Measurements from ENCODE around the gene PRB3. TPM values are rescaled to one million over a fixed set of nuclear protein-coding genes. Genes with fewer than 3 reads are reported as not detected.

PRB3 gene
- not detected for total RNA-seq

- no peaks in the 10 kb centered on the region for H3K27me3 ChIP-seq
- H3K36me3 ChIP-seq, result no peaks in the 10 kb centered on the region
- DNase-seq (ENCODE audit: low spot score in 2 of 2), result no peak
- H3K9me3 ChIP-seq, result no peaks in the 10 kb centered on the region
- H3K27ac ChIP-seq, result no peak within 1 kb of the TSS
- H3K4me1 ChIP-seq, result no peaks in the 10 kb centered on the region
- no peak for TF ChIP-seq POLR2A (IDR thresholded peaks at IDR 0.05)
- TF ChIP-seq POLR2AphosphoS5 (IDR thresholded peaks at IDR 0.05), result no peak
- intact Hi-C loops (cut with DNase I; ENCODE audit: low total_unique reads), result no loop called here
- H3K4me3 ChIP-seq, result no peak within 1 kb of the TSS
These were observed at the start of gene PRB3 for GRCh38 chr12:11269607-11270006. Gene PRB3 (minus strand): TSS chr12:11269707. CDS start chr12:11269669, 38 bp downstream.

GRCh38 chr12:11310336-11310735, 40.8 kb upstream of the PRB3 start, which contains the start of gene PRB4:
Gene PRB4 (minus strand): TSS chr12:11310436. CDS start chr12:11310398, 38 bp downstream.
- H3K27me3 ChIP-seq, result no peaks in the 10 kb centered on the region
- intact Hi-C loops (cut with DNase I; ENCODE audit: low total_unique reads), result no loop called here

GRCh38 chr12:11307143-11307542, 37.6 kb upstream of the PRB3 start:
- Histone ChIP-seq H3K36me3 (no peaks in the 10 kb centered on the region), H3K4me3 (no peak overlapping the region), H3K9me3 (peaks cover 0 to 3% of the 10 kb centered on the region in 2 donors), H3K4me1 (no peaks in the 10 kb centered on the region), H3K27ac (no peak overlapping the region), H3K27me3 (no peaks in the 10 kb centered on the region)
- intact Hi-C loops (cut with DNase I; ENCODE audit: low total_unique reads), result no loop called here
- TF ChIP-seq CTCF (IDR thresholded peaks at IDR 0.05), result no peak
- TF ChIP-seq POLR2AphosphoS5 (IDR thresholded peaks at IDR 0.05), result no peak
- TF ChIP-seq POLR2A (IDR thresholded peaks at IDR 0.05), result no peak
- DNase-seq (ENCODE audit: low spot score in 2 of 2), result no peak

More at GRCh38 chr12:11310336-11310735, 40.8 kb upstream of the PRB3 start, which contains the start of gene PRB4:
- no peak for DNase-seq (ENCODE audit: low spot score in 2 of 2)
- H3K27ac ChIP-seq, result no peak within 1 kb of the TSS
- H3K4me1 ChIP-seq, result no peaks in the 10 kb centered on the region
- peaks cover 0 to 3% of the 10 kb centered on the region in 2 donors for H3K9me3 ChIP-seq
- TF ChIP-seq POLR2A (IDR thresholded peaks at IDR 0.05), result no peak
- TF ChIP-seq CTCF (IDR thresholded peaks at IDR 0.05), result no peak
- TF ChIP-seq POLR2AphosphoS5 (IDR thresholded peaks at IDR 0.05), result no peak
- no peaks in the 10 kb centered on the region for H3K36me3 ChIP-seq
- no peak within 1 kb of the TSS for H3K4me3 ChIP-seq

- Histone ChIP-seq H3K27ac (no peak overlapping the region), H3K4me1 (no peaks in the 10 kb centered on the region), H3K9me3 (no peaks in the 10 kb centered on the region), H3K4me3 (no peak overlapping the region), H3K36me3 (no peaks in the 10 kb centered on the region), H3K27me3 (no peaks in the 10 kb centered on the region)
- TF ChIP-seq POLR2AphosphoS5 (IDR thresholded peaks at IDR 0.05) (no peak), POLR2A (IDR thresholded peaks at IDR 0.05) (no peak), CTCF (IDR thresholded peaks at IDR 0.05) (no peak)
- intact Hi-C loops (cut with DNase I; ENCODE audit: low total_unique reads), result no loop called here
- DNase-seq (ENCODE audit: low spot score in 2 of 2), result no peak
These were observed 3.9 kb upstream of the PRB3 start for GRCh38 chr12:11273449-11273848.

GRCh38 chr12:11264501-11264900, 5.0 kb downstream of the PRB3 start:
- Histone ChIP-seq H3K4me1 (no peaks in the 10 kb centered on the region), H3K4me3 (no peak overlapping the region), H3K9me3 (peaks cover 11 to 13% of the 10 kb centered on the region in 2 donors), H3K27ac (no peak overlapping the region), H3K36me3 (no peaks in the 10 kb centered on the region), H3K27me3 (no peaks in the 10 kb centered on the region)
- DNase-seq (ENCODE audit: low spot score in 2 of 2), result no peak
- TF ChIP-seq CTCF (IDR thresholded peaks at IDR 0.05) (no peak), POLR2AphosphoS5 (IDR thresholded peaks at IDR 0.05) (no peak), POLR2A (IDR thresholded peaks at IDR 0.05) (no peak)
- intact Hi-C loops (cut with DNase I; ENCODE audit: low total_unique reads), result no loop called here

GRCh38 chr12:11246489-11246888, 23.0 kb downstream of the PRB3 start:
- H3K4me3 ChIP-seq, result no peak overlapping the region
- TF ChIP-seq POLR2A (IDR thresholded peaks at IDR 0.05) (no peak), POLR2AphosphoS5 (IDR thresholded peaks at IDR 0.05) (no peak), CTCF (IDR thresholded peaks at IDR 0.05) (no peak)
- H3K36me3 ChIP-seq, result no peaks in the 10 kb centered on the region
- H3K4me1 ChIP-seq, result no peaks in the 10 kb centered on the region
- DNase-seq (ENCODE audit: low spot score in 2 of 2), result no peak
- H3K9me3 ChIP-seq, result peaks cover 0 to 3% of the 10 kb centered on the region in 2 donors
- no peaks in the 10 kb centered on the region for H3K27me3 ChIP-seq
- intact Hi-C loops (cut with DNase I; ENCODE audit: low total_unique reads), result no loop called here
- no peak overlapping the region for H3K27ac ChIP-seq
